RPMI8226 (cell line): ENCODE measurements around the gene MDK.

ENCODE experiments used
- DNase-seq: peaks from one replicate; pipeline ENCODE4 v3.0.0-alpha.2; 2015

Gene MDK

GRCh38 chr11:46383974-46384701 is 2.7 kb downstream of the MDK start:
- no peak for DNase-seq

- DNase-seq = no peak
Measured at GRCh38 chr11:46385169-46386004, 3.9 kb downstream of the MDK start.

GRCh38 chr11:46386005-46386578 is 4.6 kb downstream of the MDK start:
- no peak for DNase-seq

GRCh38 chr11:46386674-46387073 is 5.2 kb downstream of the MDK start:
- DNase-seq = no peak

GRCh38 chr11:46387456-46387855 is 6.0 kb downstream of the MDK start:
- DNase-seq = no peak

- DNase-seq = no peak
Measured at GRCh38 chr11:46387919-46388618, 6.6 kb downstream of the MDK start.

- DNase-seq = no peak
Measured at GRCh38 chr11:46388619-46389449, 7.4 kb downstream of the MDK start.

- DNase-seq = peak; percentile 61
Measured at GRCh38 chr11:46389450-46390330, 8.2 kb downstream of the MDK start.

- DNase-seq = no peak
Measured at GRCh38 chr11:46390331-46391171, 9.1 kb downstream of the MDK start.

GRCh38 chr11:46391186-46391577 is 9.7 kb downstream of the MDK start:
- DNase-seq = no peak

GRCh38 chr11:46391578-46392420 is 10.3 kb downstream of the MDK start, which contains the start of gene CHRM4:
TSS of gene CHRM4 (minus strand) at chr11:46391776. CDS start at chr11:46386557, 5,219 bp downstream.
- no peak for DNase-seq

GRCh38 chr11:46392421-46393230 is 11.2 kb downstream of the MDK start:
- peak; percentile 69 for DNase-seq

- DNase-seq = no peak
Measured at GRCh38 chr11:46393231-46393616, 11.8 kb downstream of the MDK start.

- DNase-seq = no peak
Measured at GRCh38 chr11:46393759-46394158, 12.3 kb downstream of the MDK start.

GRCh38 chr11:46397526-46397925 is 16.1 kb downstream of the MDK start:
- DNase-seq = no peak

- DNase-seq = no peak
Measured at GRCh38 chr11:46402957-46403902, 21.8 kb downstream of the MDK start.

GRCh38 chr11:46404476-46405017 is 23.1 kb downstream of the MDK start:
- no peak for DNase-seq
